ENCODE results near the gene PRM1.

The PRM1 gene

GRCh38 chr16:11241480-11242204 is 39.5 kb downstream of the PRM1 start:
- no peak for DNase-seq (ENCODE audit: low read depth)
- TF ChIP-seq CTCF (conservative IDR thresholded peaks at IDR 0.05; ENCODE audit: low read depth, low read length): no peak
- no peak overlapping the region for H3K4me3 ChIP-seq (ENCODE audit: low read length)

GRCh38 chr16:11240636-11241473 is 40.3 kb downstream of the PRM1 start:
- no peak overlapping the region for H3K4me3 ChIP-seq (ENCODE audit: low read length)
- no peak for TF ChIP-seq CTCF (conservative IDR thresholded peaks at IDR 0.05; ENCODE audit: low read depth, low read length)
- DNase-seq (ENCODE audit: low read depth): no peak

GRCh38 chr16:11239644-11240632 is 41.2 kb downstream of the PRM1 start:
- DNase-seq (ENCODE audit: low read depth): no peak
- TF ChIP-seq CTCF (conservative IDR thresholded peaks at IDR 0.05; ENCODE audit: low read depth, low read length): no peak
- no peak overlapping the region for H3K4me3 ChIP-seq (ENCODE audit: low read length)

GRCh38 chr16:11238272-11239202 is 42.6 kb downstream of the PRM1 start:
- H3K4me3 ChIP-seq (ENCODE audit: low read length): no peak overlapping the region
- TF ChIP-seq CTCF (conservative IDR thresholded peaks at IDR 0.05; ENCODE audit: low read depth, low read length): no peak
- no peak for DNase-seq (ENCODE audit: low read depth)

- TF ChIP-seq CTCF (conservative IDR thresholded peaks at IDR 0.05; ENCODE audit: low read depth, low read length): no peak
- no peak for DNase-seq (ENCODE audit: low read depth)
- no peak overlapping the region for H3K4me3 ChIP-seq (ENCODE audit: low read length)
Measured at GRCh38 chr16:11236461-11237254, 44.5 kb downstream of the PRM1 start.

Data from retinal pigment epithelial cell (primary cell).